Embryonic facial prominence (tissue), 1 donor: ENCODE data around the gene PLEKHM2.

Experiments used
- DNase-seq: peaks from one replicate; pipeline ENCODE4 v3.0.0-alpha.2; 2016; ENCODE audit errors: extremely low spot score

The PLEKHM2 gene

DNA sequence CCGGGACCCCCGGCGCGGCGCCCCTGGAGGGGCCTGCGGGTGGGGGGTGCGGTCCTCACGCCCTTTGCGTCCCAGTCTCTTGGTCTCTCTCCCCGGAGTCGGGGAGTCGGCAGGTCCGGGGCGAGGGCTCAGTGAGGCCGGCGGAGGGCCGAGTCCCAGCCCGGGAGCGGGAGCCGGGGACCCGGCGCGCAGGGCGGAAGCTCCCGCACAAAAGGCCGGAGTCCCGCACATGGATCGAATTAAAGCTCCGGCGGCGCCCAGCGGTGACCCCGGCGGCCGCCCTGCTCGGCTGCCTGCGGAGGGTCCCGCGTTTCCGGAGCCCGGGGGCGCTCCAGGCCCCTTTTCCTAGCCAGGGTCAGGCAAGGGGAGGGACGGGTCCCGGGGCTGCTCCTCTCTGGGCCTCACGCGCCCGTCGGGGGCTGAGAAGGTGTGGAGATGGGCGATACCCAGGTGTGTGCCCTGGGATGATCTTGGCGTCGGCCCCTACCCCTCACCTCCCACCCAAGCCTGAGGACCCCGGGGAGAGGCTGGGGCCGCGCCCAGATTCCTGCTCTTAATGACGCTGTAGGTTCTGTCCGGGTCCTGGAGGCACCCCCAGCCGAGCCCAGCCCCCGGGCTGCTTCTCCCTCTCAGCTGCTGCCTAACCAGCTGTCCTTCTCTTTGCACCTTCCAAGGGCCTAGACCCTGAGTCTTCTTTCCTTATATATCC, 75.0 kb downstream of the PLEKHM2 start:
- DNase-seq = no peak

- DNase-seq = no peak
These were observed 76.5 kb downstream of the PLEKHM2 start for GRCh38 chr1:15760520-15761211.

DNA sequence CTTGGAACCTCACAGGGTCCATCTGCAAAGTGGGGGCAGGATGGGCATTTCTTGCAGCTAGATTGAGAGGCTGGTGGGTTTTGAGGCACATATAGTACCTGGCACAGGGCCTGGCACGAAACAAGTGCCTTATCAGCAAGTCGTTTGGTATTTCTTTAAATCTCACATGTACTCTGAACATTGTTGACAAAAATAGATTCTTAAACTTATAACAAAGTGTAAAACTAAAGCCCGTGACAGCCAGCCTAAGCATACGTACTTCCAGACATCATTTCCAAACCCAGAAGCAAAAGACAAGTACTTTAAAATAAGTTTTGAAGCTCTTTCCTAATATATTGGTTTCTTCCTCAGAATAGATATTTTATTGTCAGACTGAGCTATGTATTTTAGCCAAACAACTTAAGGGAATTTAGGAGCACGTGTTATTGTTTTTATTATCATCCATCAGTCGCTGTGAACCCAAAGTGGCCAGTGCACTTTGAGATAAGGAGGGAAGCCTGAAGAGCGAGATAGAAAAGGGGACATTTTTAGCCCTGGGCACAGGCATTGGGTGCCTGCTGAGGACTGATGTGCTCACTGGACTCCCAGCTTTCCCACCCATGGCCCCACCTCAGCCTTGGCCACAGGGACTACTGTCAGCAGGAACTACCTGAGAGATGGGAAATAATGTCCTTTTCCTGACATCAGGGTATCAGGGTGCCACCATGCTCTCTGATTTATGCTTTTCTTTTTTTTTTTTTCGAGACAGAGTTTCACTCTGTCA, 77.4 kb downstream of the PLEKHM2 start:
- no peak for DNase-seq

GRCh38 chr1:15762546-15762945, 78.4 kb downstream of the PLEKHM2 start:
- no peak for DNase-seq

- no peak for DNase-seq
These were observed 80.2 kb downstream of the PLEKHM2 start for GRCh38 chr1:15764269-15764764.

- no peak for DNase-seq
These were observed 80.8 kb downstream of the PLEKHM2 start for GRCh38 chr1:15764890-15765289.

GRCh38 chr1:15765495-15766194, 81.5 kb downstream of the PLEKHM2 start:
- DNase-seq = no peak

- no peak for DNase-seq
These were observed 83.8 kb downstream of the PLEKHM2 start for GRCh38 chr1:15767941-15768340.

- no peak for DNase-seq
These were observed 84.3 kb downstream of the PLEKHM2 start for GRCh38 chr1:15768388-15768787.

DNA sequence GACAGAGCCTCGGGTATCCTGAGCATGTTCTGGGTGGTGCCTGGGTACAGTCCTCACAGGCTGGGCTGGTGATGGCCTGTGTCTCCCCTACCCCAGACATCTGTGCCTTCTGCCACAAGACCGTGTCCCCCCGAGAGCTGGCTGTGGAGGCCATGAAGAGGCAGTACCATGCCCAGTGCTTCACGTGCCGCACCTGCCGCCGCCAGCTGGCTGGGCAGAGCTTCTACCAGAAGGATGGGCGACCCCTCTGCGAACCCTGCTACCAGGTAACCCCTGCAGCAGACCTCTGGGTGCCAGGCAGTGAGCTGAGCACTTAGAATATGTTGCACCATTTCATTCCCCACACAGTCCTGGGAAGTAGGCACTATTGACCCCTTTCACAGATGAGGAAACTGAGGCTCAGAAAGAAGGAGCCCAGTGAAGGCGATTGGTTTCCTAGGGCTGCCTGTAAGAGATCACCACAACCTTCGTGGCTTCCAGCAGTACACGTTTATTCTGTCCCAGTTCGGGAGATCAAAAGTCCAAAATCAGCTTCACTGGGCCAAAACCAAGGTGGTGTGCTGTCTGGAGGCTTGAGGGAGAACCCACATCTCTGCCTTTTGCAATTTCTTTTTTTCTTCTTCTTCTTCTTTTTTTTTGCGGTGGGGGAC, 86.3 kb downstream of the PLEKHM2 start:
- no peak for DNase-seq

GRCh38 chr1:15771836-15772515, 87.9 kb downstream of the PLEKHM2 start:
- DNase-seq = no peak

DNA sequence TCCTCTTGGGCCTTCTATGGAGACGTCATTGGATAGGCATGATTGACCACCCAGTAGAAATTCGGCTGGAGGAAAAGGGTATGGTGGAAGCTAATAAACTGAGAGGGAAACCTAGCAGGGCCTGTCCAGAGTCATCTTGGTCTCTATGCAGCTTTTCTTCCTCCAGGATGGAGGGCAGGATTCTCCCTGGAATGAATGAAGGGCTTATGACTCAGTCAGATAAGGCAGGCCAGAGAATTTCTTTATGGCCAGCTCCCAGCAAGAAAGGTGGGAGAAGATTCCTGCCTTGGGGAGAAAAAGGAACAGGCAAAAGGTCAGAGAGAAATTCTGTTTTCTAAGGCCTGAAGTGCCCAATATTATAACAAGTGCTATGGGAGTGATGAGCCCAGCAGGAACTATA, 91.6 kb downstream of the PLEKHM2 start:
- no peak for DNase-seq

DNA sequence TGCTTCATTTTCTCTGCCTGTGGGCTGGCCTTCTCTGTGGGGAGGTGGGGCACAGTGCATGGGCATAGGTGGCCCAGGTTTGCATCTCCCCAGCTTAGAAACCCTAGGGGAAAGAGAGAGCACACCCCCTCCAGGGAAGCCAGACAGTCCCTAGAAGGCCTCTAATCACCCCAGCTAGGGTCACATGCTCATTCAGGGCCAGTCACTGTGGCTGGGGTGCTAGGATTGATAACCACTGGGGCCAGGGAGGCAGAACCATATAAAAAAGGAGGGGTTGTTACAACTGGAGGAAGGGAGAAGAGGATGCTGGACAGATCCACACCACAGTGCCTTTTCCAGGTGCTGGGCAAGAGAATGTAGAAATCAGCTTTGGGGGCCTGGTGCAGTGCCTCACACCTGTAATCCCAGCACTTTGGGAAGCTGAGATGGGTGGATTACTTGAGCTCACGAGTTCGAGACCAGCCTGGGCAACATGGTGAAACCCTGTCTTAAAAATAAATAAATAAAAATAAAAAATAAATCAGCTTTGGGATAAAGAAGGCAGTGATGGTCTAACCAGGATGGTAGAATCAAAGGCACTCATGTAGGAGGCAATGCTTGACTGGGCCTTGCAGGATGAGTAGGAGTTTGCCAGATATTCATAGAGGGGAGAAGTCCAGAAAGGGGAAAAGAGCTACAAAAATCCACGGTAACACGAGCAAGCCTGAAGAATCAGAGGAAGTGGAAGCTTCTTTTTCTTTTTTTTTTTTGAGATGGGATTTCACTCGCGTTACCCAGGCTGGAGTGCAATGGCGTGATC, 94.0 kb downstream of the PLEKHM2 start:
- DNase-seq = no peak
